B cell (primary cell): Measurements from ENCODE around the gene RPS25. TPM values are rescaled to one million over a fixed set of nuclear protein-coding genes. Genes with fewer than 3 reads are reported as not detected.

Experiments
- ATAC-seq: fragments of 200-7000 bp; cut with Tn5 transposase; one replicate; pipeline ENCODE4 v1.10.0; 2021; ENCODE audit warnings: low read depth, mild to moderate bottlenecking, moderate number of reproducible peaks, moderate library complexity
- CTCF ChIA-PET: fragments of 350-600 bp; sonication (Branson Sonifier 250); formaldehyde crosslinking; loops from one replicate; lab custom pipeline; 2021; ENCODE audit warnings: antibody characterized with exemption, inconsistent platforms; lab: Charles Lee
- POLR2A ChIA-PET: fragments of 350-600 bp; sonication (Branson Sonifier 250); formaldehyde crosslinking; loops from one replicate; lab custom pipeline; 2021; ENCODE audit warnings: antibody characterized with exemption; lab: Charles Lee
- DNase-seq: peaks from one replicate; pipeline ENCODE4 v3.0.0; 2013
- H2AFZ ChIP-seq: 2 replicates; pipeline ENCODE4 v1.6.1; 2012; ENCODE audit warnings: mild to moderate bottlenecking, low read depth, low read length; ENCODE audit not compliant: insufficient read depth, poor library complexity, severe bottlenecking
- H3K27ac ChIP-seq, 2 donors: 1 replicate in 1 of 2; 2 replicates in 1 of 2; pipeline ENCODE4 v1.5.1; 2012 to 2013; ENCODE audit warnings: low read length in 2 of 2, mild to moderate bottlenecking in 2 of 2, moderate library complexity in 1 of 2
- H3K27me3 ChIP-seq, 4 experiments: fragments of 200-600 bp in 1 of 4; sonication (generic) in 1 of 4; replicated peaks in 1 of 4; 1 replicate in 2 of 4; 2 replicates in 2 of 4; pipeline versions ENCODE4 v1.6.1 to v1.7.0; 2013 to 2016; ENCODE audit warnings: low read length in 3 of 4, mild to moderate bottlenecking in 2 of 4, mixed read lengths in 1 of 4, moderate library complexity in 1 of 4; ENCODE audit not compliant: insufficient read depth in 4 of 4, control insufficient read depth in 3 of 4; ENCODE audit errors: control extremely low read depth in 1 of 4
- H3K36me3 ChIP-seq, 2 experiments: replicated peaks in 1 of 2; 1 replicate in 1 of 2; 2 replicates in 1 of 2; pipeline versions ENCODE4 v1.6.1 to v1.7.1; 2013; ENCODE audit warnings: low read length in 1 of 2; ENCODE audit not compliant: insufficient read depth in 2 of 2, control insufficient read depth in 1 of 2; ENCODE audit errors: control extremely low read depth in 1 of 2, extremely low read depth in 1 of 2
- H3K4me1 ChIP-seq, 2 donors: fragments of 200-600 bp in 1 of 2; sonication (generic) in 1 of 2; 1 replicate in 1 of 2; 2 replicates in 1 of 2; pipeline versions ENCODE4 v1.5.1 to v1.6.1; 2013 to 2017; ENCODE audit warnings: low read length in 2 of 2; ENCODE audit not compliant: control insufficient read depth in 2 of 2, insufficient read depth in 2 of 2
- H3K4me2 ChIP-seq: replicated peaks from 2 replicates; pipeline ENCODE3; 2012; ENCODE audit warnings: mild to moderate bottlenecking, low read depth, low read length; ENCODE audit not compliant: poor library complexity, severe bottlenecking
- H3K4me3 ChIP-seq, 5 experiments: fragments of 200-600 bp in 1 of 5; sonication (generic) in 1 of 5; 1 replicate in 3 of 5; 2 replicates in 2 of 5; pipeline versions ENCODE4 v1.5.1 to v1.7.0; 2011 to 2016; ENCODE audit warnings: low read length in 4 of 5, mild to moderate bottlenecking in 4 of 5, low read depth in 2 of 5, control low read depth in 1 of 5, moderate library complexity in 1 of 5; ENCODE audit not compliant: insufficient read depth in 1 of 5; ENCODE audit errors: control extremely low read depth in 1 of 5, extremely low read depth in 1 of 5
- H3K79me2 ChIP-seq: fragments of 200-600 bp; sonication (generic); one replicate; pipeline ENCODE4 v1.6.0; 2016; ENCODE audit warnings: low read length; ENCODE audit not compliant: control insufficient read depth, insufficient read depth
- H3K9ac ChIP-seq: fragments of 200-600 bp; sonication (generic); 2 replicates; pipeline ENCODE4 v1.6.1; 2017; ENCODE audit warnings: mild to moderate bottlenecking, low read length, moderate library complexity
- H3K9me3 ChIP-seq, 3 donors: one replicate each; pipeline versions ENCODE4 v1.6.1 to v1.7.1; 2013; ENCODE audit warnings: low read length in 2 of 3; ENCODE audit not compliant: control insufficient read depth in 2 of 3, insufficient read depth in 1 of 3; ENCODE audit errors: control extremely low read depth in 1 of 3
- H4K20me1 ChIP-seq: 2 replicates; pipeline ENCODE4 v1.6.0; 2012; ENCODE audit warnings: mild to moderate bottlenecking, low read length; ENCODE audit not compliant: insufficient read depth, control insufficient read depth, poor library complexity, severe bottlenecking
- H3K27ac Mint-ChIP-seq: one replicate; pipeline ENCODE4 v1.8.0; 2021; ENCODE audit warnings: mixed read lengths
- H3K27me3 Mint-ChIP-seq: one replicate; pipeline ENCODE4 v1.8.0; 2021; ENCODE audit warnings: mixed read lengths
- H3K4me1 Mint-ChIP-seq: one replicate; pipeline ENCODE4 v1.8.0; 2021; ENCODE audit warnings: mixed read lengths
- H3K4me3 Mint-ChIP-seq: one replicate; pipeline ENCODE4 v1.8.0; 2021; ENCODE audit warnings: mixed read lengths
- H3K9me3 Mint-ChIP-seq: one replicate; pipeline ENCODE4 v1.8.0; 2022; ENCODE audit warnings: mixed read lengths; ENCODE audit not compliant: insufficient read depth
- EZH2 ChIP-seq: IDR thresholded peaks from 2 replicates; pipeline ENCODE4 v1.6.1; 2012; ENCODE audit warnings: borderline replicate concordance, low read depth, mild to moderate bottlenecking, moderate library complexity, low read length; ENCODE audit not compliant: insufficient read depth, poor library complexity, severe bottlenecking
- WGBS: methylation state at CpG from one replicate; pipeline ENCODE4 v1.1.5; 2013; ENCODE audit warnings: missing lambda C conversion rate; ENCODE audit not compliant: insufficient coverage; 5-methylcytosine and 5-hydroxymethylcytosine counted together
- intact Hi-C: fragments of 100-400 bp; cut with micrococcal nuclease; formaldehyde crosslinking; loops from one replicate; pipeline ENCODE4 v1.10.0; 2022
- polyA plus RNA-seq: library from polyadenylated mRNA; depleted of rRNA; stranded (reverse); fragments of >200 nt; gene quantifications from 2 replicates; pipeline ENCODE4 v1.2.3, GENCODE V29; 2012
- total RNA-seq, 2 donors: library from RNA; stranded (reverse); fragments of 120-200 nt in 1 of 2; gene quantifications; 1 replicate in 1 of 2; 2 replicates in 1 of 2; pipeline versions ENCODE4 v1.2.3 to v1.2.4, GENCODE V29; 2013 to 2022
- TF ChIP-seq, protein P1 (sequence below): fragments of 200-600 bp; IDR thresholded peaks from one replicate; pipeline ENCODE4 v1.8.0; 2022; ENCODE audit warnings: antibody characterized with exemption, mild to moderate bottlenecking

The RPS25 gene
- total and polyA plus RNA-seq, 2 donors (not counting 1 experiment from before 2014, with no cell fraction given): 1,823 to 2,003 TPM

GRCh38 chr11:119057000-119057769, 39.0 kb upstream of the RPS25 start, which contains the start of gene HYOU1:
TSS of gene HYOU1 (minus strand) at chr11:119057205. CDS start at chr11:119056160, 1,045 bp downstream.
- Mint-ChIP-seq H3K27ac (peak within 1 kb of the TSS; percentile 93), H3K4me1 (peaks cover 36% of the 10 kb centered on the region), H3K27me3 (no peaks in the 10 kb centered on the region), H3K4me3 (peak within 1 kb of the TSS; percentile 97), H3K9me3 (no peaks in the 10 kb centered on the region)
- under 1% methylated on average over 77 of the region's 79 CpGs for WGBS
- Histone ChIP-seq H3K36me3 (peaks cover 4 to 34% of the 10 kb centered on the region in 2 experiments), H3K27ac (peak within 1 kb of the TSS; percentile 75 to 93), H3K4me2 (peak within 1 kb of the TSS; percentile 98), H3K9me3 (no peaks in the 10 kb centered on the region), H3K4me3 (peak within 1 kb of the TSS; percentile 36 to 95 (median 90)), H3K79me2 (peaks cover 55% of the 10 kb centered on the region), H3K4me1 (peaks cover 18 to 29% of the 10 kb centered on the region in 2 donors), H3K9ac (peak within 1 kb of the TSS; percentile 98), H4K20me1 (no peaks in the 10 kb centered on the region), H2AFZ (peak within 1 kb of the TSS; percentile 97), H3K27me3 (no peaks in the 10 kb centered on the region)
- CTCF ChIA-PET: interaction anchor here (0.7 to 2.2 kb wide), 7 partner anchors 10 to 1831 kb away, joined by 3 to 8 read pairs (median 5); partner anchors contain the start of gene VPS11
- intact Hi-C loops: loop anchor here (1.0 to 2.0 kb wide), 9 partner anchors 10 to 140 kb away; partner anchors contain the start of genes CENATAC, HINFP, HMBS and RPS25
- peak; percentile 99 for DNase-seq
- TF ChIP-seq, protein P1, sequence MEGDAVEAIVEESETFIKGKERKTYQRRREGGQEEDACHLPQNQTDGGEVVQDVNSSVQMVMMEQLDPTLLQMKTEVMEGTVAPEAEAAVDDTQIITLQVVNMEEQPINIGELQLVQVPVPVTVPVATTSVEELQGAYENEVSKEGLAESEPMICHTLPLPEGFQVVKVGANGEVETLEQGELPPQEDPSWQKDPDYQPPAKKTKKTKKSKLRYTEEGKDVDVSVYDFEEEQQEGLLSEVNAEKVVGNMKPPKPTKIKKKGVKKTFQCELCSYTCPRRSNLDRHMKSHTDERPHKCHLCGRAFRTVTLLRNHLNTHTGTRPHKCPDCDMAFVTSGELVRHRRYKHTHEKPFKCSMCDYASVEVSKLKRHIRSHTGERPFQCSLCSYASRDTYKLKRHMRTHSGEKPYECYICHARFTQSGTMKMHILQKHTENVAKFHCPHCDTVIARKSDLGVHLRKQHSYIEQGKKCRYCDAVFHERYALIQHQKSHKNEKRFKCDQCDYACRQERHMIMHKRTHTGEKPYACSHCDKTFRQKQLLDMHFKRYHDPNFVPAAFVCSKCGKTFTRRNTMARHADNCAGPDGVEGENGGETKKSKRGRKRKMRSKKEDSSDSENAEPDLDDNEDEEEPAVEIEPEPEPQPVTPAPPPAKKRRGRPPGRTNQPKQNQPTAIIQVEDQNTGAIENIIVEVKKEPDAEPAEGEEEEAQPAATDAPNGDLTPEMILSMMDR: peak; percentile 6
- TF ChIP-seq EZH2: no peak
- peak; percentile 95 for ATAC-seq
- POLR2A ChIA-PET: interaction anchor here (0.5 to 3.8 kb wide), 4 partner anchors 10 to 111 kb away, joined by 3 to 14 read pairs (median 3); partner anchors contain the start of gene VPS11
